AG08395 (cell line): ENCODE results near the gene BMP8B.
A peak's percentile ranks its signal among the peaks of the same experiment; 100 is the strongest.
"Not testable (repeated sequence)": the region's sequence is repeated elsewhere in the genome, so short reads cannot be mapped to it uniquely, and the experiment has no call there.

Source experiments
- DNase-seq: peaks from one replicate; pipeline ENCODE4 v3.0.0; 2012; ENCODE audit warnings: mixed read lengths, low spot score

Gene BMP8B

GRCh38 chr1:39812913-39813312 lies 24.2 kb upstream of the BMP8B start:
- DNase-seq = no peak

DNA sequence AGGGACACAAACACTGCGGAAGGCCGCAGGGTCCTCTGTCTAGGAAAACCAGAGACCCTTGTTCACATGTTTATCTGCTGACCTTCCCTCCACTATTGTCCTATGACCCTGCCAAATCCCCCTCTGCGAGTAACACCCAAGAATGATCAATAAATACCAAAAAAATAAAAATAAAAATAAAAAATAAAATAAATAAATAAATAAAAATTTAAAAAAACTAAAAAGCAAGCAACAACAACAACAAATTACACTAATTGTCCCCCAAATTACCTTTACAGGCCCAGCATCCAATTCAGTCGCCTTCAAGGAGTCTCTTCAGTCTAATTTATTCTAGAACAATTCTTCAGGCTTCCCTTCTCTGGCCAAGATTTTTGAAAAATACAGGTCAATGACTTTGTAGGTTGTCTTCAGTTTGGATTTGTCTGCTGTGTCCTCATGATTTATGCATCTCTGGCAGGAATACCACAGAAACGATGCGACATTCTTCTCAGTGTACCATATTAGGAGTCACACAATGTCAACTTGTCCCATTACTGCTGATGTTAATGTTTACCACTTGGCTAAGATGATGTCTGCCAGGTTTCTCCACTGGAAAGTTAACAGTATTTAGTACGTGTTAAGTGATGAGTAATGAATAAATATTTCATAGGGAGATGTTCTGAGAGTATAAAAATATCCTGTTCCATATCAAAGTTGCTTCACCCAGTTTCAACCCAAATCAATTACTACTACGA lies 20.3 kb upstream of the BMP8B start:
- no peak for DNase-seq

DNA sequence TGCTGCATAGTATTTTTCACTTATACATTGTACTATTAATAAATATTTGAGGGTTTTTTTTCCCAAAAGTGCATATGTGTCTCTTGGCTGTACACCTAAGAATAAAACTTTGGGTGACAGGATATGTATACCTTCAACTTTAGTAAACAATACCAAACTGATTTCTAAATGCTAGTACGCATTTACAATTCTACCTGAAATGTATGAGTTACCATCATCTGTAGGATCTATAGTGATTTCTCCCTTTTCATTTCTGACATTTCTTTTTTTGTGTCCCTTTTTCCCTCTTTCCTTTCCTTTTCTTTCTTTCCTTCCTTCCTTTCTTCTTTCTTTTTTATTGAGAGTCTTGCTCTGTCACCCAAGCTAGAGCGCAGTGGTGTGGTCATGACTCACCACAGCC lies 16.7 kb upstream of the BMP8B start:
- DNase-seq = no peak

DNA sequence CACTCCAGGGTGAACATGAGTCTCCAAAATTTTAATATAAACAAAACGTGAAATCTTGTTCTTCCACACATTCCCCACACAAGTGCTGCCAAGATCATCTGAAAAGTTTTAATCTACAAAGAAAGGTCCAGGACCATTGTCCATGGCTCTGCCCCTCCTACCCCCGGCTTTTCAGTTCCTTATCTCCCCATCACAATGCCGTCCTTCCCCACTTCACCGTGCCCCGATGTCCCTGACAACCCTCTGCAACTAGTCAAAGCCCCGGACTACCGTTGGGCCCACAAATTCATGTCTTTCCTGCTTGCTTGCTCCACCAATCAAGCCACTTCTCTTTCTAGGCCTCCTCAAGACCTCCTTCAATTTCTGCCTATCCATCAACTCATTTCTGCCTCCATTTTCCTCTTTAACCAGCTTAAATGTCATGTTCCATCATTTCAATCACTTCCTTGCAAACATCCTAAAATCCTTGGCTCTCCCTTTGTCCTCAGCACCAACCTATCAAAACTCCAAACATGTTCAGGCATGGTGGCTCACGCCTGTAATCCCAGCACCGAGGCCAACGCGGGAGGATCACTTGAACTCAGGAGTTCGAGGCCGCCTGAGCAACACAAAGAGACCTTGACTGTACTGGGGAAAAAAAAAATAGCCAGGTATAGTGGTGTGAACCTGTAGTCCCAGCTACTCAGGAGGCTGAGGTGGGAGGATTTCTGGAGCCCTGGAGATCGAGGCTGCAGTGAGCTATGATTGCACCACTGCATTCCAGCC lies 14.0 kb upstream of the BMP8B start:
- no peak for DNase-seq

DNA sequence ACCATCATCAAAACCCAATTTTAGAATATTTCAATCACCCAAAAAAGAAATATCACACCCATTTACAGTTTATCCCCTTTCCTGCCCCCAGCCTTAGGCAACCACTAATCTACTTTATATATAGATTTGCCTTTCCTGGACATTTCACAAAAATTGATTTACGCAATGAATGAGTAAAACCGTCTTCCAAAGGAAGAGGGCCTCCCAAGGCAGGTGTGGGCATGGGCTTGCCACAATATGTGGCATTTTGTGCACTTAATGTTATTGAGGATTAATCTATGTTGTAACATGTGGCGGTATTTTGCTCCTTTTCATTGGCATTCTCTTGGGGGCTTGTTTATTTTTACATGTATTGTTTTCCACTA lies 11.8 kb upstream of the BMP8B start:
- no peak for DNase-seq

GRCh38 chr1:39799770-39800470 lies 11.3 kb upstream of the BMP8B start:
- DNase-seq = peak; percentile 89

- peak; percentile 31 for DNase-seq
Measured at GRCh38 chr1:39798859-39799769, 10.4 kb upstream of the BMP8B start.

- DNase-seq = no peak
Measured at GRCh38 chr1:39795651-39796050, 7.0 kb upstream of the BMP8B start.

- no peak for DNase-seq
Measured at GRCh38 chr1:39791838-39792237, 3.2 kb upstream of the BMP8B start.

DNA sequence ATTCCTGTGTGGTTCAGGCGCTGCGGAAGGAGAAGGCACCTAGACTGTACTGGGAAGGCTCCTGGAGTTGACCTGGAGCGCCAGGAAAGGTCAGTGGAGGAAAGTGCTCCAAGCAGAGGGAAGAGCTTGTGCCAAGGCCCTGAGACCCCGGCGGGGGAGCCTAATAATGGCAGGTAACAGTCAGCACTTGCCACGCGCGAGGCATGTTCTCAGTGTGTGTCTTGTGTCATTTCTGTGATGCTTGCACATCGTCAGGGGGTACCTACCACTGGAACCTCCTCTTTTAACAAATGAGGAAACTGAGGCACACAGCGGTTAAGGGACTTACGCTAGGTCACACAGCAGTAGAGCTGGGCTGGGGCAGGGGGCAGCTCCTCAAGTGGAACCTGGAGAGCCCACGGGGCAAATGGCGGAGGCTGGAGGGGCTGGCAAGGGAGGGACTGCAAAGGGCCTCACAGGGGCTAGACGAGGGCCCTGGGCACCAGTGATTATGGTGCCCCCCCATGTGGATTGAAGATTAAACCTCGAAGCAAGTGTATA lies 976 bp upstream of the BMP8B start:
- DNase-seq = no peak

- DNase-seq = no peak
Measured at GRCh38 chr1:39788426-39788757, 273 bp downstream of the BMP8B start.

DNA sequence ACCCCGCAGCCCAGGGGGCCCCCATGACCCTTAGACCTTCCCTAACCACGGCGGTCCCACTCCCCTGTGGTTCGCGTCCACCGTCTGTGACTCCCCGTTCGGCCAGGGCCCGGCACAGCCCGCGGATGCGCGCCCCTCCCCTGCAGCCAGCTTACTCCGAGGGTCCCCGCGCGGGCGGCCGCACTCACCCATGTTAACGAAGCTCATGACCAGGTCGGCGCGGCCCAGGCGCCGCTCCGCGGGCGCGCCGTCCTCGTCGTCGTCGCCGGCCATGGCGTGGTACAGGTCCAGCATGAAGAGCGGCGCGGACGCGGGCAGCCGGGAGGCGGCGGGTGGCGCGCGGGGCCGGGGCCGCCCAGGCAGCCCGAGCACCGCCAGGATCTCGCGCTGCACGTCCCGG lies 701 bp downstream of the BMP8B start:
- DNase-seq = not testable (repeated sequence)

- no peak for DNase-seq
Measured at GRCh38 chr1:39787468-39787867, 1.2 kb downstream of the BMP8B start.

- DNase-seq = not testable (repeated sequence)
Measured at GRCh38 chr1:39787108-39787375, 1.6 kb downstream of the BMP8B start.

DNA sequence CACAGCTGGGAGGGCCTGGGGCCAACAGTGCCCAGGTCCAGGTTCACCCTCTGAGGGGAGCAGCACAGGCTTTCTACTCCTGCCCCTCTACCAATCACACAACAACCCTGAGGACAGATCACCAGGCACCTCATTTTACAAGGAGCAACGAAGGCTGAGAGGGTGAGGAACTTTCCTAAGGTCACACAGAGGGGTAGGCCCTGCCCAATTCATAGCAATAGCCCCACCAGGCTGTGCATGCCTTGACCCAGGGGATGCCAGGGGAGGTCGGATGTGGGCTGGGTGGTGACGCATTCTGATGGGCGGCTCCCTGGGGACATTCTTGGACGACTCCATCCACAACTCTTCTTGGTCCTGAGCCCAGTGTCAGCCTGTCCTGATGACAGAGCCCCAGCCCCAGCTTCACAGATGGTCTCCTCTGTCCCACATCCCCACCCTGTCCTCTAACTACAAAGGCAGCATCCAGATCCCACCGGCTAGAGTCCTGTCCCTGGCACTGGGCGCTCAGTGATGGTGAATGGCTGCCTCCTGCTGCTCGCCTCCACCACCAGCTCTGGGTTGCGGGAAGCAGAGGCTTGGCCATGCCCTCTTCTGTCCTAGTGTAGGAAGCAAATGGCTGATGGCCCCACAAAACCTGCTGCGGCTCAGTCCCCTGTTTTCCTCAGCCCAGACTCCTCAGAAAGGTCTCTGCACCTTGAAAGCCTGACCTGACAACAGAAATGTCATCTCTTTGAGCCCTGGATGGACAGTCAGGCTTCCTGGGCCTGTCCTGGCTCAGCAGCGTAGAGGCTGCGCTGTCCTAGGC lies 2.2 kb downstream of the BMP8B start:
- not testable (repeated sequence) for DNase-seq

DNA sequence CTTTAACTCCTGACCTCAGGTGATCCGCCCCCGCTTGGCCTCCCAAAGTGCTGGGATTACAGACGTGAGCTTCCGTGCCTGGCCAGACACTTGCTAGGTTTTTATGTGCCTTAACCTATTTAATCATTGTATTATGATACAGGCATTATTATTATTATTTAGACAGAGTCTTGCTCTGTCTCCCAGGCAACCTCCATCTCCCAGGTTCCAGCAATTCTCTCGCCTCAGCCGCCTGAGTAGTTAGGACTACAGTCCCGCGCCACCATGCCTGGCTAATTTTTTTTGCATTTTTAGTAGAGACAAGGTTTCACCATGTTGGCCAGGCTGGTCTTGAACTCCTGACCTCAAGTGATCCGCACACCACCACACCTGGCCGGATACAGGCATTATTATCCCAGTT lies 6.0 kb downstream of the BMP8B start:
- DNase-seq = not testable (repeated sequence)

DNA sequence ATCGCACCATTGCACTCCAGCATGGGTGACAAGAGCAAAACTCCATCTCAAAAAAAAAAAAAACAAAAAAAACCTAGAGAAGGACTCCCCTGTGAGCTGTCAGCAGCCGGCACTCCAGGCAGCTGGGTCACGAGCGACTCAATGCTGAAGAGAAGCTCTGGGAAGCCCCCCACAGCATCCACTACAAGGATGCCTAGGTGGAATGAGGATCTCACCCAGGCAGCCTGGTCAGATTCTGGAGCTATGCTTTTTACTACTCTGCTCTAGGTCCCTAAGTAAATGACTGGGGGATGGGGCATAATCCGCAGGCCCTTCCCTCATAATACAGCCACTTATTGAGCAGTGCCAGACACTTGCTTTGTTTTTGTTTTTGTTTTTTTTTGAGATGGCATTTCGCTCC lies 6.6 kb downstream of the BMP8B start:
- no peak for DNase-seq

DNA sequence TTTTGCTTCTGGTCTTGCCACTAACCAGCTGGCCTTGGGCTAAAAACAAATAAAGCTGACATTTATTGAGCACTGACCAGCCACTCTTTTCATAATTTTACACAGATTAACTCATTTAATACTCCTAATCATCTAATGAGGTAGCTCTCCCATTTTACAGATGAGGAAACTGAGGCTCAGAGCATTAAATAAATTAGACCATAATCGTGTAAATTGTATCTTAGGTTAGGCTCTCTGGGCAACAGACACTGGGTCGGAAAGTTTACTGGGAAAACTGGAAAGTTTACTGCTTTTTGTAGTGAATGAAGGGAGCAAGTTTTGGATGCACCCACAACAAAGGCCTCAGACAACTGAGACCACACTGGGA lies 7.3 kb downstream of the BMP8B start:
- DNase-seq = no peak

DNA sequence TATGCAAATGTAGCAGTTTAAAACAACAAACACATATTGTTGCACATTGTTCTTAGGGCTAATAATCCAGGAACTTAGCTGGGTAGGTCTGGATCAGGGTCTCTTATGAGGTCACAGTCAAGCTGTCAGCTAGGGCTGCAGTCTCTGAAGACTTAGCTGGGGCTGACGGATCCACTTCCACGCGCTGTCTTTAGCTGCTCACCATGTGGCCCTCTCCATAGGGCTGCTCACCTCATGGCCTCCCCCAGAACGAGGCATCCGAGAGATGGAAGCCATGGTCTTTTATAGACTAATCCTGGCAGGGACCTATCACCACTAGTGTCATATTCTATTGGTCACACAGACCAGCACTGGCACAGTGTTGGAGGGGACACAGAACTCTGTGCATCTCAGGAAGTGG lies 8.8 kb downstream of the BMP8B start:
- DNase-seq = no peak

DNA sequence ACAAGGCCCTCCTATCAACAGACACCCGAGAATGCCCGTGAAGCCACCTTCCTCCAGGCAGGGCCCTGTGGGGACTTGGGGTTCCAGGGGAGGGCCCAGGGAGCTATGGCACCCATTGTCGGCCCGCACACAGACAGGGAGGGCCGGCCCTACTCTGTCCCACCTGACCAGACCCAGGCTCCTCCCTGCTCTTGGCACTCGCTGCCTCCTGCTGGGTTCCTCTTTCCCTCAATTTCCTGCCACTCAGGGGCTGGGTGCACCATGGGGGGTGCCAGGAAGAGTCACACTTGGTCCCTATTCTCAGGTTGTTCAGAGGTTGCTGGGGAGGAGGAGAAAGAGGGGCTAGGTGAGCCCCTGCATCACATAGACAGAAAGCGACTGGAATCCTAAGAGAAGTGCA lies 9.5 kb downstream of the BMP8B start:
- no peak for DNase-seq

DNA sequence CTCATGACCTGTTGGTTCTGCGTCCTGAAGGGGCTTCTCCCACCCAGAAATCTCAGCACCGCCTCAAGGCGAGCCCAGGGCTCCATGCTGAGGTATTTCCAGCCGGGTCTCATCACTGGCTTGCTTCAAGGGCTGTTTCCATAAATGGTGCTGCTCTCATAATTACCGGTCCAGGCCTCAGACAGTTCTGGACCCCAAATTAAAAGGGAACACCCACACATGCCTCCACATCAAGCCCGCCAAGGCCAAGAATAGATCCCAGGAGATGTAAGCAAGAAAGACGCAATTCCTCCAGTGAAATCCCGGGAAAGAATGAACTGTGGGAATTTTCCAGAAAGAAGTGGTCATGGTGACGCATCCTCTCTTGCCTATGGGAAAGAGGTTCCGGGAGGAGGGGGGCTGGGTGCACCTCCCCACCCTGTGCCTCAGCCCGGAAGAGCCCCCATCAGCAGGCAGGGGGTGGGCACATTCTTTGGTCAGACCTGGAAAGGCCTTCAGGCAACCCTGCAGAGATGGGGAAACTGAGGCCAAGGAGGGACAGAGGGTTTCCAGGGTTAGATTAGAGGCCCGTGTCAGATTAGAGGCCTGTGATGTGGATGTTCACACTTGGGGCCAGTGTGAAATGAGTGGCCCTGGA lies 10.1 kb downstream of the BMP8B start:
- DNase-seq = not testable (repeated sequence)
